GM12891 (cell line): ENCODE results near the gene LONRF2.

Experiments used
- POLR2A ChIP-seq: IDR thresholded peaks from 2 replicates; pipeline ENCODE4 v1.6.1; 2011; ENCODE audit warnings: low read depth, low read length, control low read depth
- POLR2AphosphoS5 ChIP-seq: IDR thresholded peaks from 2 replicates; pipeline ENCODE4 v1.6.1; 2011; ENCODE audit warnings: low read depth, low read length, control low read depth
- SPI1 ChIP-seq: IDR thresholded peaks from 2 replicates; pipeline ENCODE4 v1.6.1; 2011; ENCODE audit warnings: low read depth, low read length, control low read depth
- TAF1 ChIP-seq: IDR thresholded peaks from 2 replicates; pipeline ENCODE4 v1.6.1; 2011; ENCODE audit warnings: low read depth, low read length, control low read depth

GRCh38 chr2:100299548-100299947 is 22.8 kb downstream of the LONRF2 start:
- no peak for TF ChIP-seq POLR2A
- TF ChIP-seq TAF1, result no peak
- TF ChIP-seq POLR2AphosphoS5, result no peak
- no peak for TF ChIP-seq SPI1
